ENCODE results near the gene FAM151A.
A peak's percentile ranks its signal among the peaks of the same experiment; 100 is the strongest.

Gene FAM151A

GRCh38 chr1:54623216-54624007, at the start of gene FAM151A:
TSS of gene FAM151A (minus strand) at chr1:54623525. CDS start at chr1:54623395, 130 bp downstream.
- no peak for DNase-seq (ENCODE audit: low read depth in 2 of 2)

GRCh38 chr1:54671985-54672608, 48.8 kb upstream of the FAM151A start:
- peak; percentile 21 to 28 for DNase-seq (ENCODE audit: low read depth in 2 of 2)

- DNase-seq (ENCODE audit: low read depth in 2 of 2) = no peak
Observed at GRCh38 chr1:54668567-54668966, 45.2 kb upstream of the FAM151A start.

GRCh38 chr1:54667797-54668196, 44.5 kb upstream of the FAM151A start:
- no peak for DNase-seq (ENCODE audit: low read depth in 2 of 2)

- no peak for DNase-seq (ENCODE audit: low read depth in 2 of 2)
Observed at GRCh38 chr1:54666333-54666732, 43.0 kb upstream of the FAM151A start.

GRCh38 chr1:54665852-54666251, 42.5 kb upstream of the FAM151A start:
- DNase-seq (ENCODE audit: low read depth in 2 of 2) = no peak

GRCh38 chr1:54664364-54664763, 41.0 kb upstream of the FAM151A start:
- DNase-seq (ENCODE audit: low read depth in 2 of 2) = no peak

- no peak for DNase-seq (ENCODE audit: low read depth in 2 of 2)
Observed at GRCh38 chr1:54663725-54664124, 40.4 kb upstream of the FAM151A start.

- DNase-seq (ENCODE audit: low read depth in 2 of 2) = no peak
Observed at GRCh38 chr1:54658164-54658913, 35.0 kb upstream of the FAM151A start.

GRCh38 chr1:54653036-54653435, 29.7 kb upstream of the FAM151A start:
- DNase-seq (ENCODE audit: low read depth in 2 of 2) = no peak

GRCh38 chr1:54652168-54652567, 28.8 kb upstream of the FAM151A start:
- no peak for DNase-seq (ENCODE audit: low read depth in 2 of 2)

GRCh38 chr1:54651608-54652007, 28.3 kb upstream of the FAM151A start:
- no peak for DNase-seq (ENCODE audit: low read depth in 2 of 2)

- no peak for DNase-seq (ENCODE audit: low read depth in 2 of 2)
Observed at GRCh38 chr1:54650417-54650816, 27.1 kb upstream of the FAM151A start.

GRCh38 chr1:54649921-54650320, 26.6 kb upstream of the FAM151A start:
- no peak for DNase-seq (ENCODE audit: low read depth in 2 of 2)

- DNase-seq (ENCODE audit: low read depth in 2 of 2) = no peak
Observed at GRCh38 chr1:54649130-54649898, 26.0 kb upstream of the FAM151A start.

- DNase-seq (ENCODE audit: low read depth in 2 of 2) = no peak
Observed at GRCh38 chr1:54645806-54646676, 22.7 kb upstream of the FAM151A start.

GRCh38 chr1:54643736-54644135, 20.4 kb upstream of the FAM151A start:
- no peak for DNase-seq (ENCODE audit: low read depth in 2 of 2)

GRCh38 chr1:54640863-54641836, 17.8 kb upstream of the FAM151A start, which contains the start of gene MROH7:
TSS of gene MROH7 (plus strand) at chr1:54641786. CDS start at chr1:54652927, 11,141 bp downstream.
- no peak for DNase-seq (ENCODE audit: low read depth in 2 of 2)

- DNase-seq (ENCODE audit: low read depth in 2 of 2) = no peak
Observed at GRCh38 chr1:54640361-54640760, 17.0 kb upstream of the FAM151A start.

Data from stimulated activated CD8-positive, alpha-beta memory T cell treated with anti-CD3 and anti-CD28 coated beads, Interleukin-2, amount 100 ng/mL, for 1 hour (primary cell).